ENCODE data around the gene SLCO3A1.

The SLCO3A1 gene

DNA sequence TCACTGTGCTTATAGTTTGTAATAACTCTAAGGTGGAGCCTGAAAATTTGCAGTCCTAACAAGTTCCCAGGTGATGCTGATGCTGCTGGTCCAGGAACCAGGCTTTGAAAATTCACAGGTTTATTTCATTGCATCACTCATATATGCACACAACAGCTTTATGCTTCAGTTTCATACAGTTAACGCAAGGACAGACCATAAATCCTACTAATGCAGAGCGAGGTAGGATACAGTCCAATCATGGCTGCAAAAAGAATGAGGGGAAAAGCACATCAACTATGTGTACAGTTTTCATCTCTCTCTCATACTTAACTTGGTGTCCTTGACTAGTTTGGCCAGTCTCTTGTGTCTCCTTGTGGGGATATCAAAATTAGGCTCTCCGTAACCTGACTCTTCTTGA is 135.1 kb downstream of the SLCO3A1 start:
- no peak for DNase-seq
- Histone ChIP-seq H3K9me3 (ENCODE audit: severe bottlenecking) (no peaks in the 10 kb centered on the region), H3K27ac (no peak overlapping the region), H3K4me3 (ENCODE audit: low read depth, low read length) (no peak overlapping the region), H3K36me3 (no peaks in the 10 kb centered on the region), H3K27me3 (ENCODE audit: insufficient read depth, low read depth, severe bottlenecking) (peaks cover 55% of the 10 kb centered on the region)
- TF ChIP-seq, protein P1, sequence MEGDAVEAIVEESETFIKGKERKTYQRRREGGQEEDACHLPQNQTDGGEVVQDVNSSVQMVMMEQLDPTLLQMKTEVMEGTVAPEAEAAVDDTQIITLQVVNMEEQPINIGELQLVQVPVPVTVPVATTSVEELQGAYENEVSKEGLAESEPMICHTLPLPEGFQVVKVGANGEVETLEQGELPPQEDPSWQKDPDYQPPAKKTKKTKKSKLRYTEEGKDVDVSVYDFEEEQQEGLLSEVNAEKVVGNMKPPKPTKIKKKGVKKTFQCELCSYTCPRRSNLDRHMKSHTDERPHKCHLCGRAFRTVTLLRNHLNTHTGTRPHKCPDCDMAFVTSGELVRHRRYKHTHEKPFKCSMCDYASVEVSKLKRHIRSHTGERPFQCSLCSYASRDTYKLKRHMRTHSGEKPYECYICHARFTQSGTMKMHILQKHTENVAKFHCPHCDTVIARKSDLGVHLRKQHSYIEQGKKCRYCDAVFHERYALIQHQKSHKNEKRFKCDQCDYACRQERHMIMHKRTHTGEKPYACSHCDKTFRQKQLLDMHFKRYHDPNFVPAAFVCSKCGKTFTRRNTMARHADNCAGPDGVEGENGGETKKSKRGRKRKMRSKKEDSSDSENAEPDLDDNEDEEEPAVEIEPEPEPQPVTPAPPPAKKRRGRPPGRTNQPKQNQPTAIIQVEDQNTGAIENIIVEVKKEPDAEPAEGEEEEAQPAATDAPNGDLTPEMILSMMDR (IDR thresholded peaks at IDR 0.05; ENCODE audit: low read depth, low read length), result no peak

DNA sequence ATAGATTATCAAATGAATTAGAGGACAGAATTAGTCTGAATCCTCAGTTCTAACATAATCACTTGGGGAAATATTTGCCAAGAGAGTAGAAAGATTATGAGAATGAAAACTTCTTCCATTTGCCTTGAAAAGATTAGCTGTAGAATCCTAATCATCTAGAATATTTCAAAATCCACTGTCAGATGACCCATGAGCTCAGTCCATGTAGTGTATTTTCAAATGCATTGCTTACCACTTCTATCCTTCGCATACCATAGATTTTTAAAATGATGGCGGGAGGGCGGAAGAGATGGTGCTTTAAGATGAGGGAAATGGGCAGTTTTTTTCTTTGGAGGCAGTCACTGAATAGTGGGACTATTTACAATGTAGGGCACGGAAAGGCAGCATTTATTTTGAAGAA is 136.3 kb downstream of the SLCO3A1 start:
- TF ChIP-seq, protein P1 (IDR thresholded peaks at IDR 0.05; ENCODE audit: low read depth, low read length), result no peak
- Histone ChIP-seq H3K4me3 (ENCODE audit: low read depth, low read length) (no peak overlapping the region), H3K9me3 (ENCODE audit: severe bottlenecking) (no peaks in the 10 kb centered on the region), H3K27me3 (ENCODE audit: insufficient read depth, low read depth, severe bottlenecking) (peaks cover 58% of the 10 kb centered on the region), H3K36me3 (no peaks in the 10 kb centered on the region), H3K27ac (no peak overlapping the region)
- no peak for DNase-seq

DNA sequence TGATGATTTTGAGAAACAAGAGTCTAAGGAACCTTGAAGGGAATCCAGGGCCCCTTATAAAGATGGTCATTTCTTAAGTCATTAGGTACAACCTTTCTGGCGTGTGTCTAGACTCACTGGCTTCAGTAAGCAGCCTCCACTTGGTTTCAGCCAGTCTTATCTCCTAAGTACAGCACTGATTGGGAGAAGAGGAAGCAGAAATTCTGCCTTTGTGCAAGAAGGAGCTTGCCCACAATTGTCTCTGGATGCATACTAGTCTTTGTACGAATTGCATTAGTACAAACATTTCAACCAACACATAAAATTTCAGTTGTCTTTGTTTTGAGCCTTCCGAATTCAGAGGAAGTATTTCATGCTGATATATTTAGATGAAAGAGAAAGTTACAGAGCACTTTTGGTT is 139.4 kb downstream of the SLCO3A1 start:
- H3K36me3 ChIP-seq, result no peaks in the 10 kb centered on the region
- H3K4me3 ChIP-seq (ENCODE audit: low read depth, low read length), result no peak overlapping the region
- H3K27me3 ChIP-seq (ENCODE audit: insufficient read depth, low read depth, severe bottlenecking), result peaks cover 56% of the 10 kb centered on the region
- no peak for DNase-seq
- TF ChIP-seq, protein P1 (IDR thresholded peaks at IDR 0.05; ENCODE audit: low read depth, low read length), result no peak
- no peaks in the 10 kb centered on the region for H3K9me3 ChIP-seq (ENCODE audit: severe bottlenecking)
- no peak overlapping the region for H3K27ac ChIP-seq

DNA sequence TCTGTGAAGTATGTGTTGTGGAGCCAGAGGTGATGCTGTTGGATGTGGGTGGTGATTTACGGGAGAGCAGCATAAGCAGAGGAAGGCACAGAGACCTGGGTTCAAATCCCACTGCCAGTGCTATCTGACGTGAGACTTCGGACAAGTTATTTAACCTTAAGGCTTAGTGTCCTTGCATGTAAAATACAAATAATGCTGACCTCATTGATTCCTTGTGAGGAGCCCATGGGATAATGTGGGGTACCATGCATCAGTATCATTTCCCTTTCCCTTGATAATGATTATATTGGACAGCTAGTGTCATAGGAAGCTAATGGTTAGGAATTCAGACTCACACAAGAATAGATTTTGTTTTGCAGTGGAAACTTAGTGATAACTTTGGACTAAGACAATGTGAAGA is 141.6 kb downstream of the SLCO3A1 start:
- no peak for DNase-seq
- Histone ChIP-seq H3K36me3 (no peaks in the 10 kb centered on the region), H3K4me3 (ENCODE audit: low read depth, low read length) (no peak overlapping the region), H3K27me3 (ENCODE audit: insufficient read depth, low read depth, severe bottlenecking) (peaks cover 59% of the 10 kb centered on the region), H3K27ac (no peak overlapping the region), H3K9me3 (ENCODE audit: severe bottlenecking) (no peaks in the 10 kb centered on the region)
- TF ChIP-seq, protein P1 (IDR thresholded peaks at IDR 0.05; ENCODE audit: low read depth, low read length), result no peak

DNA sequence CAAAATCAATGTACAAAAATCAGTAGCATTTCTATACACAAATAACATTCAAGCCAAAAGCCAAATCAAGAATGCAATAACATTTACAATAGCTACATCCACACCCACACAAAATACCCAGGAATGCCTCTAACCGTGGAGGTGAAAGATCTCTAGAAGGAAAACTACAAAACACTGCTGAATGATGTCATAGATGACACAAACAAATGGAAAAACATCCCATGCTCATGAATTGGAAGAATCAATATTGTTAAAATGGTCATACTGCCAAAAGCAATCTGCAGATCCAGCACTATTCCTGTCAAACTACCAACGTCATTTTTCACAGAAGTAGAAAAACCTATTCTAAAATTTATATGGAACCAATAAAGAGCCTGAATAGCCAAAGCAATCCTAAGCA is 143.7 kb downstream of the SLCO3A1 start:
- Histone ChIP-seq H3K27ac (no peak overlapping the region), H3K36me3 (no peaks in the 10 kb centered on the region), H3K27me3 (ENCODE audit: insufficient read depth, low read depth, severe bottlenecking) (peaks cover 61% of the 10 kb centered on the region), H3K4me3 (ENCODE audit: low read depth, low read length) (no peak overlapping the region), H3K9me3 (ENCODE audit: severe bottlenecking) (no peaks in the 10 kb centered on the region)
- DNase-seq, result no peak
- TF ChIP-seq, protein P1 (IDR thresholded peaks at IDR 0.05; ENCODE audit: low read depth, low read length), result no peak

DNA sequence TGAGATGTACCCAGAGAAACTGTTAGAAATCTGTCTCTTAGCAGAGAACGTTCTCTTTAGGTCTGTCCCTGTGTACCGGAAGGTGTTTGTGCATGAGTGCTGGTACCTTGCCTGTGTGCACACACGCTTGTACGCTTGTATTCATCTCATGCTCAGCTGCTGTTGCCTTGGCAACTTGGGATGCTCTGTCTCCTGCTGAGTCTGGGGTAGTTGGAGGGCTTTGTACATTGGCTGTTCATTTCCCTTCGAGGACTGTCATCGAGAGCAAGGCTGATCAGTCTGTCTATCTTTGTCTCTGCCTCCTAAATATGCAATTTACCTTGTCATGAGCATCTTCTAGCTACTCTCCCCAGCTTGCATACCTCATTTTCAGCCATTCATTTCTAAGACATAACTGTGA is 147.2 kb downstream of the SLCO3A1 start:
- Histone ChIP-seq H3K36me3 (no peaks in the 10 kb centered on the region), H3K9me3 (ENCODE audit: severe bottlenecking) (no peaks in the 10 kb centered on the region), H3K27ac (no peak overlapping the region), H3K4me3 (ENCODE audit: low read depth, low read length) (no peak overlapping the region), H3K27me3 (ENCODE audit: insufficient read depth, low read depth, severe bottlenecking) (peaks cover 63% of the 10 kb centered on the region)
- TF ChIP-seq, protein P1 (IDR thresholded peaks at IDR 0.05; ENCODE audit: low read depth, low read length), result no peak
- no peak for DNase-seq

All from WERI-Rb-1 (cell line).